Osteoblast (primary cell): ENCODE results near the gene TNFRSF8. TPM values are rescaled to one million over a fixed set of nuclear protein-coding genes. Genes with fewer than 3 reads are reported as not detected.

ENCODE experiments used
- DNase-seq: peaks from one replicate; pipeline ENCODE4 v3.0.0; 2011; ENCODE audit warnings: low spot score, mixed read lengths; ENCODE audit not compliant: insufficient read length; ENCODE audit errors: missing footprints
- H2AFZ ChIP-seq: 2 replicates; pipeline ENCODE4 v1.6.0; 2011; ENCODE audit warnings: mild to moderate bottlenecking, low read length
- H3K27ac ChIP-seq: 2 replicates; pipeline ENCODE4 v1.5.1; 2011; ENCODE audit warnings: mild to moderate bottlenecking, low read depth, low read length, moderate library complexity
- H3K27me3 ChIP-seq: 2 replicates; pipeline ENCODE4 v1.6.0; 2012; ENCODE audit warnings: mild to moderate bottlenecking, control low read depth, inconsistent platforms, low read length, moderate library complexity; ENCODE audit not compliant: insufficient read depth
- H3K36me3 ChIP-seq: 2 replicates; pipeline ENCODE4 v1.5.1; 2011; ENCODE audit warnings: mild to moderate bottlenecking, low read length, control low read depth, moderate library complexity; ENCODE audit not compliant: insufficient read depth
- H3K4me1 ChIP-seq: 2 replicates; pipeline ENCODE4 v1.5.1; 2011; ENCODE audit warnings: mild to moderate bottlenecking, low read length, control low read depth, moderate library complexity; ENCODE audit not compliant: insufficient read depth
- H3K4me2 ChIP-seq: 2 replicates; pipeline ENCODE4 v1.6.0; 2011; ENCODE audit warnings: mild to moderate bottlenecking, low read length; ENCODE audit not compliant: insufficient read depth
- H3K4me3 ChIP-seq: fragments of 200-600 bp; sonication (generic); 3 replicates; pipeline ENCODE4 v1.5.1; 2012; ENCODE audit warnings: mild to moderate bottlenecking, low read length, inconsistent platforms; ENCODE audit not compliant: insufficient read depth
- H3K79me2 ChIP-seq: 2 replicates; pipeline ENCODE4 v1.6.0; 2012; ENCODE audit warnings: mild to moderate bottlenecking, low read length, control low read depth, inconsistent platforms; ENCODE audit not compliant: insufficient read depth
- H3K9me3 ChIP-seq: 2 replicates; pipeline ENCODE4 v1.5.1; 2011; ENCODE audit warnings: low read depth, low read length, control low read depth
- H4K20me1 ChIP-seq: 2 replicates; pipeline ENCODE4 v1.6.0; 2012; ENCODE audit warnings: mild to moderate bottlenecking, low read length, control low read depth; ENCODE audit not compliant: insufficient read depth
- total RNA-seq: library from RNA; depleted of rRNA; stranded (reverse); fragments of >200 nt; gene quantifications from 2 replicates; pipeline ENCODE4 v1.2.3, GENCODE V29; 2012
- TF ChIP-seq, protein P1 (sequence below): IDR thresholded peaks from 2 replicates; pipeline ENCODE4 v1.5.1; 2011; ENCODE audit warnings: mild to moderate bottlenecking, low read depth, low read length, moderate library complexity; ENCODE audit errors: extremely low read depth

The TNFRSF8 gene
- total RNA-seq, 1 donor = under 0.01 TPM

DNA sequence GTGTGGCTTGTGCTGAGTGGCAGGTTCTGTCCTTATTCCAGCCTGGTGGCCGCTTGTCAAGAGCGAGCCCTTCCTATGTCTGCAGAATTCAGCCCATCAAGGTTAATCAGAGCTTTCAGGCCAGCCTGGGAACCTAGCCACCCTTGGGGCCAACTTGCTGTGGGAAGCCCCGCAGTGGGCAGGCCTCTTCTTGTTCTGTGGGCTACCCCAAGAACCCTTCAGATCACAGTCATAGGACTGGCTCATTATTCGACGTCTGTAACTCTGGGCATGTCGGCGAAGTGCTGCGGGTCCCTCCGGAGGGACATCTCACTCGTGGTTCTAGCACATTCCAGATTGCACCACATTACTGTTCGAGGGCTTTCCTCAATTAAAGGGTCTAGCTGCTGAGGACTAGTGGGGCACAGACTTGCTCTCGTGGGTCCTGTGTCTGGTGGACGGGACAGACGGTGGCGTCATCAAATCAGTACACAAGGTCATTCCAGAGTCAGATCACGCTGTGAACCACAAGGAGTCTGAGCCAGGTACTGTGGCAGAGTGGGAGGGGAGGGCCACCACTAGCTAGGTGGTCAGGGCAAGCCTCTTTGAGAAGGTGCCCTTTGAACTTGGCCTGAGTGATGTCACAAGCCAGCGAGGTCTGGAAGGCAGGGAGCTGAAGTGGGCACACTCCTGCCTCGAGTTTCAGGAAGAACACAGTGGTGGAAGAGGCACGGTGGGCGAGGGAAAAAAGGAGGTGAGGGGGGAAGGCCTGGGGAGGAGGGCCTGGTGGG lies 83.4 kb downstream of the TNFRSF8 start:
- Histone ChIP-seq H3K27ac (no peak overlapping the region), H3K4me3 (no peak overlapping the region), H3K9me3 (peaks cover 3% of the 10 kb centered on the region), H3K27me3 (no peaks in the 10 kb centered on the region), H3K36me3 (no peaks in the 10 kb centered on the region), H4K20me1 (no peaks in the 10 kb centered on the region), H3K4me2 (no peak overlapping the region), H2AFZ (no peak overlapping the region), H3K79me2 (no peaks in the 10 kb centered on the region), H3K4me1 (peaks cover 31% of the 10 kb centered on the region)
- TF ChIP-seq, protein P1, sequence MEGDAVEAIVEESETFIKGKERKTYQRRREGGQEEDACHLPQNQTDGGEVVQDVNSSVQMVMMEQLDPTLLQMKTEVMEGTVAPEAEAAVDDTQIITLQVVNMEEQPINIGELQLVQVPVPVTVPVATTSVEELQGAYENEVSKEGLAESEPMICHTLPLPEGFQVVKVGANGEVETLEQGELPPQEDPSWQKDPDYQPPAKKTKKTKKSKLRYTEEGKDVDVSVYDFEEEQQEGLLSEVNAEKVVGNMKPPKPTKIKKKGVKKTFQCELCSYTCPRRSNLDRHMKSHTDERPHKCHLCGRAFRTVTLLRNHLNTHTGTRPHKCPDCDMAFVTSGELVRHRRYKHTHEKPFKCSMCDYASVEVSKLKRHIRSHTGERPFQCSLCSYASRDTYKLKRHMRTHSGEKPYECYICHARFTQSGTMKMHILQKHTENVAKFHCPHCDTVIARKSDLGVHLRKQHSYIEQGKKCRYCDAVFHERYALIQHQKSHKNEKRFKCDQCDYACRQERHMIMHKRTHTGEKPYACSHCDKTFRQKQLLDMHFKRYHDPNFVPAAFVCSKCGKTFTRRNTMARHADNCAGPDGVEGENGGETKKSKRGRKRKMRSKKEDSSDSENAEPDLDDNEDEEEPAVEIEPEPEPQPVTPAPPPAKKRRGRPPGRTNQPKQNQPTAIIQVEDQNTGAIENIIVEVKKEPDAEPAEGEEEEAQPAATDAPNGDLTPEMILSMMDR = no peak
- peak; percentile 41 for DNase-seq

DNA sequence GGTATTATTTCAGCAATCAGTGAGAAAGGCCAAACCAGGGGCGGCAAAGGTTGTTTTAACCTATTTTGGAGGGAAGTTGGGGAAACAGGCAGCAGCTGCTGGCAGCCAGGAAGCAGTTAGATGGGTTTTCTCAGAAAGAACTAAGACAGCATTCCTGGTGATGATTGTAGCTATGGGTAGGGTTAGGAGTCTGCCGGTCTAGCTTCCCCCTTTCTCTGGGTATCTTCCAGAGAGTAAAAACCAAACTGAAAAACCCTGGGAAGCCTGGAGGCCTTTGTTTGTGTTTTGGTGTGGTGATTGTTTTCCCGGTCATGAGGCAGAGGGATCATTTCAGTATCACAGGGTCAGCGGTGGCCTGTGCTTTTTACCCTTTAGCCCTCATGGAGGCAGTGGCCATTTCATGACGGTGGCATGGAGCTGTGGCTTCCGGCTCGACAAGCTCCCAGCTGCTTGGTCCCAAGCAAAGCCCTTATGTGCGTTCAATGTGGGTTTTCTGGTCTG lies 84.1 kb downstream of the TNFRSF8 start:
- peaks cover 31% of the 10 kb centered on the region for H3K4me1 ChIP-seq
- DNase-seq = peak; percentile 66
- TF ChIP-seq, protein P1 = no peak
- H3K4me2 ChIP-seq = no peak overlapping the region
- H3K27me3 ChIP-seq = no peaks in the 10 kb centered on the region
- peak overlapping the region; percentile 69 for H2AFZ ChIP-seq
- H3K27ac ChIP-seq = no peak overlapping the region
- H3K36me3 ChIP-seq = no peaks in the 10 kb centered on the region
- no peaks in the 10 kb centered on the region for H4K20me1 ChIP-seq
- no peaks in the 10 kb centered on the region for H3K79me2 ChIP-seq
- no peak overlapping the region for H3K4me3 ChIP-seq
- H3K9me3 ChIP-seq = peaks cover 3% of the 10 kb centered on the region

DNA sequence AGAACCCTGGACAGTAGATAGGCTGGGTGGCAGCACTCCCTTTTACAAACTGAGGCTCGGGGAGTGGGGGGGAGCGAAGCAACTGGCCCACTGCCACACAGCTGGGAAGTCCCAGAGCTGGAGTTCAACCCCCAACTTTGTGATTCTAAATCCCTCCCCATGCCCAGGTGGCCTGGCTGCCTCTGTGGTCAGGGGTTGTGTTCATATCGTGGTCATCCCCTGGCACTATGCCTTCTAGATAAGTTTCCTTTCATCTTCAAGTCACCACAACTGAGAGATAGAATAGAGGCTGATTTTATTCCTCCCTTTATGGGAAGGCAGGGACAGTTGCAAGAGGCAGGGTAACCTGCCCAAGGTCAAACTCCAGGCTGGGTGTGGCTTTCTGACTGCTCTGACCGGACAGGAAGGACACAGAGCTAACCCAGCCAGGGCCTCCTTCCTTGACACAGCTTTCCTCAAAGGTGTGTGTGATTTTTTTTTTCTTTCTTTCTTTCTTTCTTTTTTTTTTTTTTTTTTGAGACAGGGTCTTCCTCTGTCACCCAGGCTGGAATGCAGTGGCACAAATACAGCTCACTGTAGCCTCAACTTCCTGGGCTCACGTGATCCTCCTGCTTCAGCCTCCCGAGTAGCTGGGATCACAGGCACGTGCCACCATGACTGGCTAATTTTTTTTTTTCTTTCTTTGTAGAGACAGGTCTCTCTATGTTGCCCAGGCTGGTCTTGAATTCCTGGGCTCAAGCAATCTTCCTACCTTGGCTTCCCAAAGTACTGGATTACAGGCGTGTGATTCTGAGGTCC lies 85.3 kb downstream of the TNFRSF8 start:
- Histone ChIP-seq H3K27ac (no peak overlapping the region), H3K36me3 (no peaks in the 10 kb centered on the region), H2AFZ (no peak overlapping the region), H3K4me1 (peaks cover 37% of the 10 kb centered on the region), H3K4me3 (no peak overlapping the region), H3K79me2 (no peaks in the 10 kb centered on the region), H3K27me3 (no peaks in the 10 kb centered on the region), H3K9me3 (peaks cover 3% of the 10 kb centered on the region), H3K4me2 (no peak overlapping the region), H4K20me1 (no peaks in the 10 kb centered on the region)
- DNase-seq = no peak
- TF ChIP-seq, protein P1 = no peak
